WTC11 (cell line): ENCODE data around the gene EPHA1. TPM values are rescaled to one million over a fixed set of nuclear protein-coding genes. Genes with fewer than 3 reads are reported as not detected.

Experiments used
- ATAC-seq: fragments of 200-7000 bp; cut with Tn5 transposase; 2 replicates; pipeline ENCODE4 v1.10.0; 2021; ENCODE audit warnings: mild to moderate bottlenecking, moderate library complexity
- CTCF ChIA-PET: fragments of 300-600 bp; sonication (Branson Sonifier 250); formaldehyde crosslinking; loops from one replicate; lab custom pipeline; 2021; ENCODE audit warnings: antibody characterized with exemption; lab: Charles Lee
- POLR2A ChIA-PET: fragments of 350-600 bp; sonication (Branson Sonifier 250); formaldehyde crosslinking; loops from one replicate; lab custom pipeline; 2021; ENCODE audit warnings: antibody characterized with exemption; lab: Charles Lee
- DNase-seq: peaks from one replicate; pipeline ENCODE4 v3.0.0; 2021; ENCODE audit warnings: low spot score
- H3K27ac Mint-ChIP-seq: 2 replicates; pipeline ENCODE4 v1.8.0; 2021; ENCODE audit warnings: mixed read lengths
- H3K27me3 Mint-ChIP-seq: 2 replicates; pipeline ENCODE4 v1.8.0; 2021; ENCODE audit warnings: low read depth, mild to moderate bottlenecking, moderate library complexity, mixed read lengths
- H3K36me3 Mint-ChIP-seq: 2 replicates; pipeline ENCODE4 v1.8.0; 2021; ENCODE audit warnings: mixed read lengths
- H3K4me1 Mint-ChIP-seq: 2 replicates; pipeline ENCODE4 v1.8.0; 2022; ENCODE audit warnings: mixed read lengths
- H3K4me3 Mint-ChIP-seq: 2 replicates; pipeline ENCODE4 v1.8.0; 2021; ENCODE audit warnings: mild to moderate bottlenecking, moderate library complexity, mixed read lengths
- H3K9me3 Mint-ChIP-seq: 2 replicates; pipeline ENCODE4 v1.8.0; 2021; ENCODE audit warnings: mixed read lengths
- CREB1 ChIP-seq: sonication (generic); formaldehyde crosslinking; IDR thresholded peaks from 2 replicates; pipeline ENCODE4 v1.8.0; 2023; ENCODE audit warnings: mild to moderate bottlenecking, missing genetic modification reagents
- ELF4 ChIP-seq: sonication (generic); formaldehyde crosslinking; IDR thresholded peaks from 2 replicates; pipeline ENCODE4 v1.8.1; 2022; ENCODE audit warnings: low read depth, mild to moderate bottlenecking, moderate library complexity, missing genetic modification reagents
- ESRRA ChIP-seq: sonication (generic); formaldehyde crosslinking; IDR thresholded peaks from 2 replicates; pipeline ENCODE4 v1.8.1; 2022; ENCODE audit warnings: mild to moderate bottlenecking, missing genetic modification reagents, borderline replicate concordance
- FOXP1 ChIP-seq: sonication (generic); formaldehyde crosslinking; IDR thresholded peaks from 2 replicates; pipeline ENCODE4 v1.8.0; 2022; ENCODE audit warnings: missing genetic modification reagents, mild to moderate bottlenecking, moderate library complexity, borderline replicate concordance
- IRF2 ChIP-seq: sonication (generic); formaldehyde crosslinking; IDR thresholded peaks from 2 replicates; pipeline ENCODE4 v1.8.0; 2022; ENCODE audit warnings: low read depth, missing genetic modification reagents, borderline replicate concordance
- NFYB ChIP-seq: sonication (generic); formaldehyde crosslinking; conservative IDR thresholded peaks from 2 replicates; pipeline ENCODE4 v1.8.0; 2022; ENCODE audit warnings: low read depth, missing genetic modification reagents
- SOX15 ChIP-seq: fragments of 250-450 bp; sonication (Bioruptor Pico); IDR thresholded peaks from 2 replicates; pipeline ENCODE4 v1.9.0; 2021; ENCODE audit warnings: mild to moderate bottlenecking
- ZNF138 ChIP-seq: sonication (generic); formaldehyde crosslinking; conservative IDR thresholded peaks from 2 replicates; pipeline ENCODE4 v1.8.1; 2022; ENCODE audit warnings: mild to moderate bottlenecking, moderate library complexity, missing genetic modification reagents
- ZNF219 ChIP-seq: sonication (generic); formaldehyde crosslinking; IDR thresholded peaks from 2 replicates; pipeline ENCODE4 v1.8.0; 2023; ENCODE audit warnings: missing genetic modification reagents, mild to moderate bottlenecking, borderline replicate concordance
- total RNA-seq: library from RNA; stranded (reverse); gene quantifications from 3 replicates; pipeline ENCODE4 v1.2.3, GENCODE V29; 2021
- TF ChIP-seq, protein P1 (sequence below): fragments of 200-600 bp; IDR thresholded peaks from 2 replicates; pipeline ENCODE4 v1.8.0; 2022; ENCODE audit warnings: antibody characterized with exemption
- TF ChIP-seq, protein P2 (sequence below): fragments of 250-450 bp; sonication (Bioruptor Pico); IDR thresholded peaks from 2 replicates; pipeline ENCODE4 v1.9.0; 2021; ENCODE audit warnings: mild to moderate bottlenecking
- TF ChIP-seq, protein P3 (sequence below): sonication (generic); formaldehyde crosslinking; IDR thresholded peaks from 2 replicates; pipeline ENCODE4 v1.8.1; 2022; ENCODE audit warnings: low read depth, missing genetic modification reagents, borderline replicate concordance
- TF ChIP-seq, protein P4 (sequence below): sonication (generic); formaldehyde crosslinking; IDR thresholded peaks from 2 replicates; pipeline ENCODE4 v1.8.1; 2023; ENCODE audit warnings: mild to moderate bottlenecking, moderate library complexity, missing genetic modification reagents
- TF ChIP-seq, protein P5 (sequence below): sonication (generic); formaldehyde crosslinking; IDR thresholded peaks from 2 replicates; pipeline ENCODE4 v1.8.0; 2023; ENCODE audit warnings: mild to moderate bottlenecking, missing genetic modification reagents
- TF ChIP-seq, protein P6 (sequence below): fragments of 250-450 bp; sonication (Bioruptor Pico); conservative IDR thresholded peaks from 2 replicates; pipeline ENCODE4 v1.9.0; 2021; ENCODE audit warnings: mild to moderate bottlenecking
- TF ChIP-seq, protein P7 (sequence below): fragments of 250-450 bp; sonication (Bioruptor Pico); IDR thresholded peaks from 2 replicates; pipeline ENCODE4 v2.1.2; 2022; ENCODE audit warnings: mild to moderate bottlenecking, moderate library complexity

Gene EPHA1
- total RNA-seq, 1 experiment from 2014 or later, result 203 TPM

DNA sequence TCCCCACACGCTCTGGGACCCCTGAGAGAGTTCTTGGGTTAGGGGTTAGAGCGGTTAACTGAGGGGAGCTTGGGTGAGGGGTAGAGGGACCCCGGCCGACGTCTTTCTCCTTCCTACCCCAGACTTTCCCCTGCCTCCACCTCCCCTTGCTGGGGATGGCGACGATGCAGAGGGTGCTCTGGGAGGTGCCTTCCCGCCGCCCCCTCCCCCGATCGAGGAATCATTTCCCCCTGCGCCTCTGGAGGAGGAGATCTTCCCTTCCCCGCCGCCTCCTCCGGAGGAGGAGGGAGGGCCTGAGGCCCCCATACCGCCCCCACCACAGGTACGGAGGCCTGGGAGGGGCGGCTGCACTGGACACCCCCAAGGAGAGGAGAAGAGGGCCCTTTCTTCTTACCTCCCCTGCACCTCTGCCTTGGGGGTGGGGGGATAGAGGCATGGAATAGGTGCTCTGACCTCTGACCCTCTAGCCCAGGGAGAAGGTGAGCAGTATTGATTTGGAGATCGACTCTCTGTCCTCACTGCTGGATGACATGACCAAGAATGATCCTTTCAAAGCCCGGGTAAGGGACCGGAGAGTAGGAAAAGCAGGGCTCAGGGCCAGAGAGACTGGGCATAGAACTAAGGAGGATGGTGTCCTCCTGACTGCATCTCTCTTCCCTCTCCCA lies 26.4 kb downstream of the EPHA1 start:
- H3K4me1 Mint-ChIP-seq, result peaks cover 28% of the 10 kb centered on the region
- TF ChIP-seq, protein P1, sequence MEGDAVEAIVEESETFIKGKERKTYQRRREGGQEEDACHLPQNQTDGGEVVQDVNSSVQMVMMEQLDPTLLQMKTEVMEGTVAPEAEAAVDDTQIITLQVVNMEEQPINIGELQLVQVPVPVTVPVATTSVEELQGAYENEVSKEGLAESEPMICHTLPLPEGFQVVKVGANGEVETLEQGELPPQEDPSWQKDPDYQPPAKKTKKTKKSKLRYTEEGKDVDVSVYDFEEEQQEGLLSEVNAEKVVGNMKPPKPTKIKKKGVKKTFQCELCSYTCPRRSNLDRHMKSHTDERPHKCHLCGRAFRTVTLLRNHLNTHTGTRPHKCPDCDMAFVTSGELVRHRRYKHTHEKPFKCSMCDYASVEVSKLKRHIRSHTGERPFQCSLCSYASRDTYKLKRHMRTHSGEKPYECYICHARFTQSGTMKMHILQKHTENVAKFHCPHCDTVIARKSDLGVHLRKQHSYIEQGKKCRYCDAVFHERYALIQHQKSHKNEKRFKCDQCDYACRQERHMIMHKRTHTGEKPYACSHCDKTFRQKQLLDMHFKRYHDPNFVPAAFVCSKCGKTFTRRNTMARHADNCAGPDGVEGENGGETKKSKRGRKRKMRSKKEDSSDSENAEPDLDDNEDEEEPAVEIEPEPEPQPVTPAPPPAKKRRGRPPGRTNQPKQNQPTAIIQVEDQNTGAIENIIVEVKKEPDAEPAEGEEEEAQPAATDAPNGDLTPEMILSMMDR, result no peak
- TF ChIP-seq ZNF138 (no peak), NFYB (CRISPR knock-in tag) (no peak), CREB1 (CRISPR knock-in tag) (no peak)
- TF ChIP-seq, protein P2, sequence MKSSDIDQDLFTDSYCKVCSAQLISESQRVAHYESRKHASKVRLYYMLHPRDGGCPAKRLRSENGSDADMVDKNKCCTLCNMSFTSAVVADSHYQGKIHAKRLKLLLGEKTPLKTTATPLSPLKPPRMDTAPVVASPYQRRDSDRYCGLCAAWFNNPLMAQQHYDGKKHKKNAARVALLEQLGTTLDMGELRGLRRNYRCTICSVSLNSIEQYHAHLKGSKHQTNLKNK, result no peak
- CTCF ChIA-PET, result interaction anchor here (0.8 to 1.1 kb wide), 4 partner anchors 10 to 35 kb away, joined by 3 to 6 read pairs (median 4); partner anchors contain the start of gene EPHA1
- ATAC-seq (no peak), DNase-seq (no peak)
- H3K27me3 Mint-ChIP-seq, result no peaks in the 10 kb centered on the region
- peaks cover 5% of the 10 kb centered on the region for H3K36me3 Mint-ChIP-seq
- no peaks in the 10 kb centered on the region for H3K9me3 Mint-ChIP-seq
- POLR2A ChIA-PET, result interaction anchor here (0.7 kb wide), 2 partner anchors 9 to 12 kb away, joined by 3 read pairs; no protein-coding TSS in a partner anchor
- H3K27ac Mint-ChIP-seq, result no peak overlapping the region
- peak overlapping the region; percentile 72 for H3K4me3 Mint-ChIP-seq

DNA sequence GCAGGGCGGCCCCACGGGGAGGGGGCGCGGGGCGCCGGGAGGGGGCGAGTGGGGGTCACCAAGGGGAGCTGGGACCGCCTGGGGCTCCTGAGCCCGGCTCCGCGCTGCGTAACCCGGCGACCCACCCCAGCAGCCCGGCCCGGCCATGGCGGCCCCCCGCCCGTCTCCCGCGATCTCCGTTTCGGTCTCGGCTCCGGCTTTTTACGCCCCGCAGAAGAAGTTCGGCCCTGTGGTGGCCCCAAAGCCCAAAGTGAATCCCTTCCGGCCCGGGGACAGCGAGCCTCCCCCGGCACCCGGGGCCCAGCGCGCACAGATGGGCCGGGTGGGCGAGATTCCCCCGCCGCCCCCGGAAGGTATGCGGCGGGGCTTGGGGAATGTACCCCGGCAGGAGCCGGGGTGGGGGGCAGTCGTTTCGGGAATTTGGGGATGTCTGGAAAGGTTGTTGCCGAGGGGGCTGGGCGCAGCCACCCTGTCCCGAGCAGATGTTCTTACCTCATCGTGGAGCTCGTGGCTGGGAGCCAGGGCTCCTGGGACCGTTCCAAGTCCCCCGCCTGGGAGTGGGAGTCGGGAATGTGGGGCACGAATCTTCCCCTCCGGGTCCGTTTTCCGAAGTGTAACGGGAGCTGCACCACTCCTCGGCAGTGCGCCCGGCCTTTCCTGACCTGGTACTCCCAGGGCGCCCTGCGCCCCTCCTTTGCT lies 27.1 kb downstream of the EPHA1 start:
- H3K27ac Mint-ChIP-seq, result no peak overlapping the region
- TF ChIP-seq IRF2 (CRISPR knock-in tag) (no peak), ELF4 (peak; percentile 62; the same call in 1 of the 2 replicates), ZNF219 (CRISPR knock-in tag) (no peak), SOX15 (no peak), FOXP1 (CRISPR knock-in tag) (0 out of 2 replicates have a peak, but pooled peaks have one; percentile 18), ESRRA (CRISPR knock-in tag) (peak; percentile 28; the same call in 1 of the 2 replicates)
- TF ChIP-seq, protein P3, sequence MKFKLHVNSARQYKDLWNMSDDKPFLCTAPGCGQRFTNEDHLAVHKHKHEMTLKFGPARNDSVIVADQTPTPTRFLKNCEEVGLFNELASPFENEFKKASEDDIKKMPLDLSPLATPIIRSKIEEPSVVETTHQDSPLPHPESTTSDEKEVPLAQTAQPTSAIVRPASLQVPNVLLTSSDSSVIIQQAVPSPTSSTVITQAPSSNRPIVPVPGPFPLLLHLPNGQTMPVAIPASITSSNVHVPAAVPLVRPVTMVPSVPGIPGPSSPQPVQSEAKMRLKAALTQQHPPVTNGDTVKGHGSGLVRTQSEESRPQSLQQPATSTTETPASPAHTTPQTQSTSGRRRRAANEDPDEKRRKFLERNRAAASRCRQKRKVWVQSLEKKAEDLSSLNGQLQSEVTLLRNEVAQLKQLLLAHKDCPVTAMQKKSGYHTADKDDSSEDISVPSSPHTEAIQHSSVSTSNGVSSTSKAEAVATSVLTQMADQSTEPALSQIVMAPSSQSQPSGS (CRISPR knock-in tag), result no peak
- TF ChIP-seq, protein P4, sequence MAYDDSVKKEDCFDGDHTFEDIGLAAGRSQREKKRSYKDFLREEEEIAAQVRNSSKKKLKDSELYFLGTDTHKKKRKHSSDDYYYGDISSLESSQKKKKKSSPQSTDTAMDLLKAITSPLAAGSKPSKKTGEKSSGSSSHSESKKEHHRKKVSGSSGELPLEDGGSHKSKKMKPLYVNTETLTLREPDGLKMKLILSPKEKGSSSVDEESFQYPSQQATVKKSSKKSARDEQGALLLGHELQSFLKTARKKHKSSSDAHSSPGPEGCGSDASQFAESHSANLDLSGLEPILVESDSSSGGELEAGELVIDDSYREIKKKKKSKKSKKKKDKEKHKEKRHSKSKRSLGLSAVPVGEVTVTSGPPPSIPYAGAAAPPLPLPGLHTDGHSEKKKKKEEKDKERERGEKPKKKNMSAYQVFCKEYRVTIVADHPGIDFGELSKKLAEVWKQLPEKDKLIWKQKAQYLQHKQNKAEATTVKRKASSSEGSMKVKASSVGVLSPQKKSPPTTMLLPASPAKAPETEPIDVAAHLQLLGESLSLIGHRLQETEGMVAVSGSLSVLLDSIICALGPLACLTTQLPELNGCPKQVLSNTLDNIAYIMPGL (CRISPR knock-in tag), result 0 out of 2 replicates have a peak, but pooled peaks have one; percentile 62
- TF ChIP-seq, protein P5, sequence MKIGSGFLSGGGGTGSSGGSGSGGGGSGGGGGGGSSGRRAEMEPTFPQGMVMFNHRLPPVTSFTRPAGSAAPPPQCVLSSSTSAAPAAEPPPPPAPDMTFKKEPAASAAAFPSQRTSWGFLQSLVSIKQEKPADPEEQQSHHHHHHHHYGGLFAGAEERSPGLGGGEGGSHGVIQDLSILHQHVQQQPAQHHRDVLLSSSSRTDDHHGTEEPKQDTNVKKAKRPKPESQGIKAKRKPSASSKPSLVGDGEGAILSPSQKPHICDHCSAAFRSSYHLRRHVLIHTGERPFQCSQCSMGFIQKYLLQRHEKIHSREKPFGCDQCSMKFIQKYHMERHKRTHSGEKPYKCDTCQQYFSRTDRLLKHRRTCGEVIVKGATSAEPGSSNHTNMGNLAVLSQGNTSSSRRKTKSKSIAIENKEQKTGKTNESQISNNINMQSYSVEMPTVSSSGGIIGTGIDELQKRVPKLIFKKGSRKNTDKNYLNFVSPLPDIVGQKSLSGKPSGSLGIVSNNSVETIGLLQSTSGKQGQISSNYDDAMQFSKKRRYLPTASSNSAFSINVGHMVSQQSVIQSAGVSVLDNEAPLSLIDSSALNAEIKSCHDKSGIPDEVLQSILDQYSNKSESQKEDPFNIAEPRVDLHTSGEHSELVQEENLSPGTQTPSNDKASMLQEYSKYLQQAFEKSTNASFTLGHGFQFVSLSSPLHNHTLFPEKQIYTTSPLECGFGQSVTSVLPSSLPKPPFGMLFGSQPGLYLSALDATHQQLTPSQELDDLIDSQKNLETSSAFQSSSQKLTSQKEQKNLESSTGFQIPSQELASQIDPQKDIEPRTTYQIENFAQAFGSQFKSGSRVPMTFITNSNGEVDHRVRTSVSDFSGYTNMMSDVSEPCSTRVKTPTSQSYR (CRISPR knock-in tag), result no peak
- TF ChIP-seq, protein P6, sequence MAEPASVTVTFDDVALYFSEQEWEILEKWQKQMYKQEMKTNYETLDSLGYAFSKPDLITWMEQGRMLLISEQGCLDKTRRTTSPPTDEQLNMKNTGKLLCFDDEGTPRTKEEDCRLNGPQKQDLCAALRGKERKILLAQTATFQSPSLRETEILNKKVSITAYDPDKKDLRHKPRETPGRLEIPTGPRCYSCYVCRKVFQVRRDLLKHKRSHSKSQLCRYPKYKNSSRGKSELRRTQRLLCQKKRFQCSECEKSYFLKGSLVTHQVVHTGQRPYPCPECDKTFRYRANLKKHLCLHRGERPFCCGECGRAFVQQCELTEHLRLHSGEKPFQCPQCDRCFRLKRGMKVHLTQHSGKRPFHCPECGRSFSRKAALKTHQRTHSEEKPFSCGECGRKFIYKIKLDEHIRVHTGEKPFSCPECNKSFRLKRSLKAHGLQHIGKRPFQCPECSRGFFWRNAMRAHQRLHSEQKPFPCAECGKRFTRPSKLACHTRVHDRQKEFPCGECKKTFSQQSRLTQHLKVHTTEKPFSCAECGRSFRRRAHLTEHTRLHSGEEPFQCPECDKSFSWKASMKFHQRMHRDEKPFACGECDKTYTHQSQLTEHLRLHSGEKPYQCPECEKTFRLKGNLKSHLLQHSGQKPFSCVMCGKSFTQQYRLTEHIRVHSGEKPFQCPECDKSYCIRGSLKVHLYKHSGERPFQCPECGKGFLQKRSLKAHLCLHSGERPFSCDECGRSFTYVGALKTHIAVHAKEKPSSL, result no peak
- TF ChIP-seq, protein P7, sequence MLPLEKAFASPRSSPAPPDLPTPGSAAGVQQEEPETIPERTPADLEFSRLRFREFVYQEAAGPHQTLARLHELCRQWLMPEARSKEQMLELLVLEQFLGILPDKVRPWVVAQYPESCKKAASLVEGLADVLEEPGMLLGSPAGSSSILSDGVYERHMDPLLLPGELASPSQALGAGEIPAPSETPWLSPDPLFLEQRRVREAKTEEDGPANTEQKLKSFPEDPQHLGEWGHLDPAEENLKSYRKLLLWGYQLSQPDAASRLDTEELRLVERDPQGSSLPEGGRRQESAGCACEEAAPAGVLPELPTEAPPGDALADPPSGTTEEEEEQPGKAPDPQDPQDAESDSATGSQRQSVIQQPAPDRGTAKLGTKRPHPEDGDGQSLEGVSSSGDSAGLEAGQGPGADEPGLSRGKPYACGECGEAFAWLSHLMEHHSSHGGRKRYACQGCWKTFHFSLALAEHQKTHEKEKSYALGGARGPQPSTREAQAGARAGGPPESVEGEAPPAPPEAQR (CRISPR knock-in tag), result no peak
- TF ChIP-seq, all 79 proteins: peak for 4
- Mint-ChIP-seq H3K4me3 (peak overlapping the region; percentile 72), H3K36me3 (peaks cover 5% of the 10 kb centered on the region), H3K4me1 (peaks cover 28% of the 10 kb centered on the region), H3K9me3 (no peaks in the 10 kb centered on the region), H3K27me3 (no peaks in the 10 kb centered on the region)
- ChIA-PET POLR2A (interaction anchor here (0.7 to 1.7 kb wide), 3 partner anchors 9 to 12 kb away, joined by 3 to 16 read pairs (median 3); no protein-coding TSS in a partner anchor), CTCF (interaction anchor here (0.8 to 1.1 kb wide), 4 partner anchors 9 to 35 kb away, joined by 3 to 6 read pairs (median 4); partner anchors contain the start of gene EPHA1)
- no peak for DNase-seq
- peak; percentile 0; the same call in 1 of the 2 replicates for ATAC-seq
